Measurements from ENCODE around the gene SNX11.

GRCh38 chr17:48093341-48094045 lies 14.1 kb upstream of the SNX11 start:
- TF ChIP-seq POLR2A (IDR thresholded peaks at IDR 0.05) (no peak), CTCF (IDR thresholded peaks at IDR 0.05) (no peak), EP300 (IDR thresholded peaks at IDR 0.05) (no peak)

Data from stomach (tissue), 4 donors.